HG03039 (cell line): Measurements from ENCODE around the gene R3HDM4.

Experiments
- ATAC-seq: cut with Tn5 transposase; IDR thresholded peaks from one replicate; pipeline ENCODE4 v1.9.1; 2021; ENCODE audit warnings: mild to moderate bottlenecking, moderate library complexity; ENCODE audit not compliant: unreplicated experiment

R3HDM4 gene

DNA sequence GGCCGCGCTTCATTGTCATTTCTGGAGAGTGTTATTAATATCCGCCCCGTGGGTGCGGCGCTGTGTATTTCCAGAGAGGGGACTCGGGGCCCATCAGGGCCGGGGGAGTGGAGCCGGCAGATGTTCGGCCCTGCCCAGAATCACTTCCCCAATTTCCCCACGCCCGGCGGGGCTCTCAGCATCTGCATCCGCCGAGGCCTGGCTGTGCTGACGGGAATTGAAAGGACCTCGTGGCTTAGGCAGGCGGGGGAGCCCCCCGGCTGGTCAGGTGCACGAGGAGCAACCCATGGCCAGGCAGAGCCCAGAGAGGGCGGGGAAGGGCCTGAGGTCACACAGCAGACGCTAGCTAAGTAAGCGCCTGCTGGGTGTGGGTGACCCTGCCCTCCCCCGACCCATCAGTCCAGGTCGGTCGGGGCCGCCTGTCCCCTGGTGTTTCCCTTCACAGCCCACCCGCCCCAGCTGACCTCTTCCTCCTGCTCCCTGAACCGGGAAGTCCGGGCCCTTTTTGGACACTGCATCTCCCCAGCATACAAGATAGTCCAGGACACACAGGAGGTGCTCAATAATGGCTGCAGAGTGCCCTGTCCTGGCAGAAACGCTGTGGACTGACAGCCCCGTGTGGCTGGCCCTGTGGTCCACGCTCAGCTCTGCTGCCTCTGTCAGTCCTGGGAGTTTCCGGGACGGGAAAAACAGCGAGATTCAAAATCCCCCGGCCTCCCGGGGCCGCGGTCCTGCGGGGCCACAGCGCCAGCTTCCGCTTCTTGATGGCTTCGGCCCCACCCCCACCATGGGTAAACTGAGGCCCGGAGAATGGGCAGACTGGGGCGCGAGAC, 34.9 kb upstream of the R3HDM4 start:
- ATAC-seq, result peak; percentile 67

DNA sequence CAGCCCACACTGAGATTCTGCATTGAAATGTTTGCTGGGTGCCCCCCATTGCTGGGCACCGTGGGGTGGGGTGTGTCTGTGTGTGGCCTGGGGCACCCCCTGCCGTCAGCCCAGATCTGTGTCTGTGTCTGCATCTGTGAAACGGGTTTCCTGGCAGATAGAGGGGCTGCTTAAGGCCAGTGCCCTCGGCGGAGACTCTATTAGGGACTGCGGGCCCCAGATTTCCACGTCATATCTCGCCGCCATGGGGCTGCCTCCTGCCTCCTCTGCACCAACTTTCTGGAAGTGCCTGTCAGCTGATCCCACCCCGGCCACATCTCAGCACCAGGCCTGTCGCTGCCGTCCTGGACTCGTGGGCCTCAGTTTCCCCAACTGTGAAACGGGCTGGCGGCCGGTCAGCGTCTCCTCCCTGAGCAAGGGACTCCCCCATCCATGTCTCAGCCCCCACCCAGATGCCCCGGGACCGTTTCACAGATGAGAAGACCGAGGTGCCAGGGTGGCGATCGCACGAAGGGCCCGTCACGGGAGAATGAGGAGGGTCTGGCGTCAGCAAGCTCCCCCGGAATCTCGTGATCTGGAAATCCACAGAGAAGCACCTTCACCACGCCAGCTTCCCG, 34.2 kb upstream of the R3HDM4 start:
- ATAC-seq, result no peak

DNA sequence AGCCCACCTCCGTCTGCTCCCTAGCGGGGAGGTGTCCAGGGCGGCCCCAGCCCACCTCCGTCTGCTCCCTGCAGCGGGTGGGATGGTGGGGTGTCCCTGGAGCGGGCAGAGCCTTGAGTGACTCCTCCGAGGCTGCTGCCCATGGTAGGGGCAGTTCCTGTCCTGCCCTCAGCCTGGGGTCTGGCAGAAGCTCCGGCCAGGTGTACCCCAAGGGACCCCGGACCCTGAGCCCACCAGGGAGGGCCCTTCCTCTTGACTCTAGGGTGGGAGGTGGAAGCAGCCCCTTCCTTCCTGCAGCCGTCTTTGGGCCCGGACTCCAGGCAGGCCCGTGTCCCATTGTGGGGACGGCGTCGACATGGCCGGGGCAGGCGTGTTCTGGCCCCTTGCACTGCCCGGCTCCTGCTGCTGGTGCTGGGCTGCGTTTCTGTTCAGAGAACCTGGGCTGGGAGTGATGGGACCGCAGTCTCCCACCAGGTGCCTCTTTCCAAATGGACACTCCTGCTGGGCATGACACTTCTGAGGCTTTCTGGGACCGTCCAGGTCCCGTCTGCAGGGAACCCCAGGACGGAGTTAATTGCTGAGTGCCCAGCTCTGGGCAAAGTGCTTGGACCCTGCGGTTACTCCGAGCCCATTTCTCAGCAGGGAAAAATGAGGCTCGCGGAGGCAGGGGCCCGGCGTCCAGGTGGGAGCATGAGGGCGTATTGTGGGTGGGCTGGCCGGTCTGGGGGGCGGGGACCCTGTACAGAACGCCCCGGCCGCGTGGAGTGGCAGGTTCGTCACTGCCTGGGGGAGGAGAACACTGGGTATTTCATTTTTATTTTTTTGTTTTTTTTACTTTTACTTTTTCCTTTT, 32.6 kb upstream of the R3HDM4 start:
- ATAC-seq, result no peak

DNA sequence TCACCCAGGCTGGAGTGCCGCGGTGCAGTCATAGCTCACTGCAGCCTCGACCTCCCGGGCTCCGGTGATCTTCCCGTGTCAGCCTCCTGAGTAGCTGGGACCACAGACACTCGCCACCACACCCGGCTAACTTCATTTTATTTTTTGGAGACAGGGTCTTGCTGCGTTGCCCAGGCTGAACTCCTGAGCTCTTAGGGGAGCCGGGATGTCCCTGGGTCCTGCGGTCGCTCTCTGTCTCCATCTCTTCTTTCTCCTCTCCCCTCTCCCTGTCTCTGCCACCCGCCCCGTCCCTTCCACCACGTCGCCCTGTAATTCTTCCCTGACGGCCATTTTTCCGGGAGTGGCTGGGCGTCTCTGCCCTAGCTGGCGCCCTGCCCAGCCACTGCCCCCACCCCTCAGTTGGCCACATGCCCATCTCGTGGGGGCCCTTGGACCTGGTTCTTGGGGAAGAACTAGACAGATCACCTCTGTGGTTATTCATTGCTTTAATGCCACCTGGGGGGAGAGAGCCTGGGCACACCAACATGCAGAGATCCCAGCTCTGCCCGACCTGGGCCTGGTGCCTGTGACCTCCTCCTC, 31.7 kb upstream of the R3HDM4 start:
- no peak for ATAC-seq

DNA sequence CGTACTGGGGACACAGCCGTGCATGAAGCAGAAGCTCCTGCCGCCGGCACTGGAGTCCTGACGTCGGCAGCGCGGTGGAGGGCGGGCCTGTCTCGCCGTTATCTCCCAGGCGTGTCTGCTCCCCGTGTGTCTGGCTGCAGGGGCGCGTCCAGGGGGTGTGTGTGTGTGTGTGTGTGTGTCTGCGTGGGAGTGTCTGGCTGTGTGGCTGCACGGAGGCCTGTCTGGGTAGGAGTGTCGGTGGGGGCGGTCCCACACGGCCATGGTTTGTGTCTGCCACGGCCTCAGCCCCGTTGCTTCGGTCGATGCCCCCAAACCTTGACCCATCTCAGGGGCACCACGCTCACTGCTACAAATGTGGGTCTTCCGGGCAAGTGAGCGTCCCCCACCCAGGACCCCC, 31.1 kb upstream of the R3HDM4 start:
- ATAC-seq, result no peak

DNA sequence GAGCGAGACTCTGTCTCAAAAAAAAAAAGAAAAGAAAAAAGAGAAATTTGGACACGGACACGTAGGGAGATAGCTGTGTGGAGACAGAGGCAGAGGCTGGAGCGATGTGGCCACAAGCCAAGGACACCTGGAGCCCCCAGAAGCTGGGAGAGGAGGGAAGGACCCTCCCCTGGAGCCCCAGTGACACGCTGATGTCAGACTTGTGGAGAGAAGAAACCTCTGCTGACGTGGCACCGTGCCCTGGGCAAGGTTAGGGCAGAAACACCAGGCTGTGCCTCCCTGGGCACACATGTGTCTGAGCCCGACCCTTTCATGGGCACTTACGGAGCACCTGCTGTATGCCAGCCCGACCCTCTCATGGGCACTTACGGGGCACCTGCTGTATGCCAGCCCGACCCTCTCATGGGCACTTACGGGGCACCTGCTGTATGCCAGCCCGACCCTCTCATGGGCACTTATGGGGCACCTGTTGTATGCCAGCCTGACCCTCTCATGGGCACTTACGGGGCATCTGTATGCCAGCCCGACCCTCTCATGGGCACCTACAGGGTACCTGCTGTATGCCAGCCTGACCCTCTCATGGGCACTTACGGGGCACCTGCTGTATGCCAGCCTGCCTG, 30.6 kb upstream of the R3HDM4 start:
- ATAC-seq, result no peak

DNA sequence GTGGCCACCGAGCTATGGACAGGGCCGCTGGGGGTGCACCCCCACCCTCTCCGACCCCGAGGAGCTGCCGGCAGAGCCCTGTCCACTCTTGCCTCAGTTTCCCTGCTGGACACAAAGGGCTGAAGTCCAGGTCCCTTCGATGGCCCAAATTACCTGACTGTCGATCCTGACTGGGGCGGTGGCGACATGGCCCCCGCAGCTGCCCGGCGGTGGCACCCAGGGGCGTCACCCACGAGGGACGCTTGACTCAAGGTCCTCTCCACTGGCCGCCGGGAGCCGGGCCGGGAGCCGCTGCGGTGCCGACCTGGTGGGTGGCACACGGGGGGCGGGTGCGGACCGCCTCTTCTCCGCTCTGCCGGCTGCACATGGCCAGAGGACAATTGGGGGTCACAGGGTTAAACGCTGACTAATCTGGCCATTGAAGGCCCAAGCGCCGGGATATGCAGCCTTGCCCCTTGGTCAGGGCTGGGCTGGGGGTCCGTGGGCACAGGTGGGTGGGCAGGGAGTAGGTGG, 29.2 kb upstream of the R3HDM4 start:
- ATAC-seq, result no peak

DNA sequence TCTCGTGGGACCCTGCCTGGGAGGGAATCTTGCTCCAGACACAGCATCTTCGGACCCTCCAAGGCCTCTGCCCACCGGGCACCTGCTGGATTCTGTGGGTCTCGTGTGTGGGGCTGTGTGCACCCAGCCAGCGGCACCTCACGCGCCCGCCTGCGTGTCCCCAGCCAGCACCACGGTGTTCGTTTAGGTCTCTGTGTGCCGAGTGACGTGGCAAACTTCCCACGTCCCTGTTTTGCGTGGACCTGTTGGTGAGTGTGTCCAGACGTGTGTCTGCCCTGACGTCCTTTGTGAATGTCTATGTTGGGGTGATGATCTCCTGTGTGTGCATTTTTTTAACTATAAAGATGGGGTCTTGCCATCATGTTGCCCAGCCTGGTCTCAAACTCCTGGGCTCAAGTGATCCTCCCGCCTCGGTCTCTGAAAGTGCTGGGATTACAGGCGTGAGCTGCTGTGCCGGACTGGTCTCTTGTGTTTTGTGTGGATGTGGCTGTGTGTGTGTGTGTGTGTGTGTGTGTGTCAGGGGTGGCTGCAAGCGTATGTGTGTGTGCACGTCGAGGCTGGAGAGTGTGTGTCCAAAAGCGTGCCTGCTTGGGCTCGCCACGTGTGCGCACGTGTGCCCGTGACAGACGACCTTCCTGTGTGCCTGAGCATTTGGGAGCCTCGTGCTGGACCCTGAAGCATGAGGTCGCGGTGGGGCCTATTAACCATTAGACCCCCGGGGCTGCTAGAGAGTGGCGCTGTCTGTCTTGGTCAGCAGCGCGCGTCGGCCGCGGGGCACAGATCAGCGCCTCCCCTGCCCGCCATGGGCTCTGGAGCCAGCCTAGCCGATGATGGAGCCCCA, 28.5 kb upstream of the R3HDM4 start:
- ATAC-seq, result no peak

DNA sequence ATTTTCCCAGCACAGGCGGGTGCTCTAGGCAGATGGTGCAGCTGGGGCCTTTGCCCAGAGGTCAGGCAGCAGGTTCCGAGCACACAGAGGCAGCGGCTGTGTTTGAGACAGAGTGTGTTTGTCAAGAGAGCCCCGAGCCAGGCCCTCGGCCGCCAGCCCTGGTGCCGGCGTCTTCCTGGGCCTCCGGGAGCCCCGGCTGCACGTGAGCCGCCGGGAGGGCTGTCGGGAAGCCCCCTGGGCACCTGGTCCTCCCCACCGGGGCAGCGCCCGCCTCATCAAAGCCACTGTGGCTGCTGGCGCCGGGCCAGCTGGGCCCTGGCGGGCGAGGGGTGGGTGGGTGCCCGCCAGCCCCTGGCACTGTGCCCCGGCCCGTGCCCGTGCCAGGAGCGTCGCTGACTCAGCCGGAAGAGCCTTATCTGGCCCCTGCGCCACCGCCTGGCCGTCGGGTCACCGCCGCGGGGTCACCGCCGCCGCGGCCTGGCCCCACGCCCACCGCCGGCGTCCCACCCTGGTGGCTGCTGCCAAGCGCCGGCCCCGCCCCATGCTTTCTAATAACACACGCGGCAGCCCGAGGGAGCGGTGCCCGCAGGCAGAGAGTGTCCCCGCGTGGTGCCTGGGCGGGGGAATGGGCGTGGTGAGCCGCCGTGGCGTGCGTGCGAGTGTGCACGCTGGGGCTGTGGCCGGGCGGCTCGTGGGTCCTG, 27.7 kb upstream of the R3HDM4 start:
- ATAC-seq, result no peak

DNA sequence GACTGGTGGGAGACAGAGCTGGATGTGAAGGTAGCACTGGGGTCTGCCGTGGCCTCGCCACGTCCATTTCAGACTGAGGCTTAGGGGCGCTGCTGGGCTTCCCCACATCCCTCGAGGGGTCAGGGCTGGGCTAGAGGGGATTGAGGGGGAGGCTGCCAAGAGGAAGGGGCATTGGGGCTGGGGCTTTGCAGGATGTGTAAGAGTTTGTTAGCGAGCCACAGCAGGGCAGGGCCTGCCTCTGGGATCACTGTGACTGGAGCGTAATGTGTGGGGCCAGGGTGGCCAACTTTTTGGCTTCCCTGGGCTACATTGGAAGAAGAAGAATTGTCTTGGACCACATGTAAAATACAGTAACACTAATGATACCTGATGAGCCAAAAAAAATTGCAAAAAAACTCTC, 26.9 kb upstream of the R3HDM4 start:
- ATAC-seq, result no peak

DNA sequence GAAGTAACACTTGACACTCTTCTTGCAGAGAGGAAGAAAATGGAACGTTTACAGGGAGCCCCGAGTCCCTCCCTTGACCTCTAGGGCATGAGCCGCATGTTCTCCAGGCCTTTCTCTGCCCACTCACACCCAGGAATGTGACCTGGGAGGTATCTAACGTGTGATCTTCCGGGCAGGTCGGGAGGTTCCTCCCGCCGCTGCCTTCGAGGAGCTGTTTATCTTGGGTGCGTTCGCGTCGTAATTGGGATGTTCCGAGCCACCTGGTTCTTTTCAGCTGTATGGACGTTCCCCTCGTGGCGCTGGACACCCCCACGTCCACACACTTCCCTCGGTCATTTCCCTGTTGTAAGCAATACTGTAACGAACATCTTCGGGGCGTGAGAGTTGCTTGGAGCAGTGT, 26.4 kb upstream of the R3HDM4 start:
- no peak for ATAC-seq

DNA sequence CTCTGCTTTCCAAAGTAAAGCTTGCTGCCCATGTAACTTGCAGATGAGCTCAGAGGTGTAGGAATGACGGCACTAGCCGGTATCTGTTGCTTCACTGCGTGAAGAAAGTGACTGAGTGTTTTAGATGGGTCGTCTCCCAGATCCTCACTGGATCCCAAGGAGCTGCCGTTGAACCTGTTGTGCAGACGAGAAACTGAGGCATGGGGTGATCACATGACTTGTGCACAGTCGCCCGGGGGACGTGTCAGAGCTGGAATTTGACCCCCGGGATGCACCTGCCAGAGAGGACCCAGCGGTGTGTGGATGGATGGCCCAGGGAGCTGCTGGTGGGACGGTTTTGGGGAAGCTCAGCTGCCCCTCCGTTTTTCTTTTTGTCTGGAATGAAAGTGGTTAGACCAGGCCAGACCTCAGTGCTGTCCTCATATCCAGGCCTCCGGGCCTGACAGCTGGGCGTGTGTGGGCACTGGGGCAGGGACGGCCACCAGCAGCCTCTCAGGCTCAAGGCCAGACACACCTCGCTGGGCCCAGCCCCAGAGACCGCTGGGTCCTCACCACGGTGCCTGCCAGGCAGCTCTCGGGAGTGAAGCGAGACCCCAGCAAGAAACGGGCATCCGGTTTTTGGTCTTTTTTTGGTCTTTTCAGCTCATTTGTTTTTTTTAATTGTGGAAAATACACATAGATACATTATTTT, 25.4 kb upstream of the R3HDM4 start:
- ATAC-seq, result no peak

DNA sequence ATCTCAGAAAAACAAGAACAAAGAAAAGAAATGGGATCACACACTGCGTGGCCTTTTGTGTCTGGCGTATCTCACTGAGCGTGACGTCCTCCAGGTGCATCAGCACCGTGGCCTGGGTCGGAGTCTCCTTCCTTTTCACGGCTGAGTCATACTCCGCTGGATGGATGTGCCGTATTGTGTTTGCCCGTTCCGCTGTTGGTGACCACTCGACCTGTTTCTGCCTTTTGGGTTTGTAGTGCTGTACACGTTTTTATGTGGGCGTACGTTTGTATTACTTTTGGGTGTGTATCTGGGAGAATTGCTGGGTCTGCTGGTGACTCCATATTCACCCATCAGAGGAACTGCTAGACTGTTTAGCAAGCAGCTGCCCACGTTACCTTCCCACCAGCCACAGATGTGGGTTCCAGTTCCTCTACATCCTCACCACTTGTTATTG, 24.3 kb upstream of the R3HDM4 start:
- no peak for ATAC-seq

DNA sequence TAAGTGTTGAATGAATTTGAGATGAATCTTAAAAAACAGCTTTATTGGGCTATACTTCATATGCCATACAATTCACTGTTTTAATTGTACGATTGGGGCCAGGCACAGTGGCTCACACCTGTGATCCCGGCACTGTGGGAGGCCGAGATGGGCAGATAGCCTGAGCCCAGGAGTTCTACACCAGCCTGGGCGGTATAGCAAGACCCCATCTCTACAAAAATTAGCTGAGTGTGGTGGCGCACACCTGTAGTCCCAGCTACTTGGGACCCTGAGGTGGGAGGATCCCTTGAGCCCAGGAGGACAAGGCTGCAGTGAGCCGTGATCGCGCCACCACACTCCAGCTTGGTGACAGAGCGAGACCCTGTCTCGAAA, 23.1 kb upstream of the R3HDM4 start:
- no peak for ATAC-seq

DNA sequence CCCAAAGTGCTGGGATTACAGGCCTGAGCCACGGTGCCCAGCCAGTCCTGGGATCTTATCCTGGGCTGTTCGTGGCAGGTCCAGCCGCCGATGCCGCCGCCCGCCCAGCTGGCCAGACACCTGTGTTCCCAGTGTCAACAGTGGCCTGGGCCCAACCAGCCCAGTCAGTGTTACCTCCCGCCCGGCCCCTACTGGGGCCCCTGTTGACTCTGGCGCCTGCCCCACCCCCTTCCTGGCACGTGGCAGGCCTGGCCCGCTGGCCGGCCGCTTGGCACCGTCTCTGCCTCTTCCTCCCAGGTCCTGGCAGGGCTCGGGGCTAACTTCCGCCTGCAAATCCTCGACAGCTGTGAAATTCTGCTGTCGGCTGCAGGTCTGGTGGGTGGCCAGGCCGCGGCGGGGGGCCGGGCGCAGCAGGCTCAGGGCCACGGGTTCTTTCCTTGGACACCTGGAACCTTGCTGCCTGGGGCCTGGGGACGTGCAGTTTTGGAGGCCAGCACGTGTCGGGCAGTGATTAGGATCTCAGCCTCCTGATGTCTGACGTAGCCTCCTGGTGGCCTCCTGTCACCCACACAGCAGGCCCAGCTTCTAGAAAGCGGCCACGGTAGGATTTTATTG, 22.0 kb upstream of the R3HDM4 start:
- no peak for ATAC-seq

DNA sequence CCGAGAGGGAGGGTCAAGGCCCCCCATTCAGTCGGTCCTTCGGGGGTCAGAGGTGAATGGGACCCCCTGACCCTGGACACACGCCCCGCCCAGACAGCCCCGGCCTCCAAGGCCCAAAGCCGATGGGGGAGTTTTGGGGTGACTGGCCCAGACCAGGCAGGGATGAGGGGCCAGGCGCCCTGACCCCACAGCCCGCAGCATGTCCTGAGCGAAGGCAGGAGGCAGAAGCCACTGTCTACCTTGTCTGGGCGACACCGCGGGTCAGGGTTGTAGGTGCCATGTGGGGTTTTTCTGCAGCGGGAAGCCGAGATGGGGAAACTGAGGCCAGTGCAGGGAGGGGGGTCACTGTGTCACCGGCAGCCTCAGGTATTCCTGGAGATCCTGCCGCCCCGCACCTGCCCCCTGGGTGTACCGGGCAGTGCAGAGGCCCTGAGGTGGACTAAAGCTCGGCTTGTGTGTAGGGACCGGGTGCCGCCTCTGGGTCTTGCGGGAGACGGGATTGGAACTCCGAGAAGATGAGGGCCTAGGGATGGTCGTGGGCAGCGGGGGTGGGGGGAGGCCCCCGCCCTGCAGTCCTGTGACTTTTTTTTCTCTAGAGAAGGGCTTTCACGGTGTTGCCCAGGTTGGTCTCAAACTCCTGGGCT, 21.3 kb upstream of the R3HDM4 start:
- ATAC-seq, result no peak

DNA sequence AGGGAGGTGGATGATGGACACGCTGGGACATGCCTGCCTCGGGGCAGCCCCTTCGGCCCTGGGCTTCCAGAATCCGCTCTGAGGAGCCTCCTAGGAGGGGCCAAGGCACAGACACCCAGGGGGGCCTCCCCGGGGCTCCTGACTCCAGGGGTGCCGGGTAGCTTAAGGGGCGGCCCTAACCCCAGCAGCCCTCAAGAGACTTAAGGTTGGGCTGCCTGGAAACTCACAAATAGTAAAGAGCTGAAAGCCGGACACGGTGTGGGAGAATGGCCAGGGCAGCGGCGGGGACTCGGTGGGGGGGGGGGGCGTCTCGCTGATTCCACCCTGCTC, 20.5 kb upstream of the R3HDM4 start:
- ATAC-seq, result no peak
